HepG2 (cell line): Measurements from ENCODE around the gene FKBP1B. TPM values are rescaled to one million over a fixed set of nuclear protein-coding genes. Genes with fewer than 3 reads are reported as not detected.

Source experiments
- ARHGAP35 ChIP-seq: sonication (generic); formaldehyde crosslinking; IDR thresholded peaks from 2 replicates; pipeline ENCODE4 v1.9.0; 2022; ENCODE audit warnings: mild to moderate bottlenecking, inconsistent platforms, moderate library complexity, missing genetic modification reagents, borderline replicate concordance
- CEBPG ChIP-seq: IDR thresholded peaks from 2 replicates; pipeline ENCODE4 v1.6.1; 2016
- ELF1 ChIP-seq: sonication (generic); formaldehyde crosslinking; IDR thresholded peaks from 2 replicates; pipeline ENCODE4 v1.4.0; 2020; ENCODE audit warnings: missing genetic modification reagents
- FOXM1 ChIP-seq: sonication (generic); formaldehyde crosslinking; IDR thresholded peaks from 2 replicates; pipeline ENCODE4 v1.5.0; 2020; ENCODE audit warnings: missing genetic modification reagents
- GTF2F1 ChIP-seq: fragments of 150-350 bp; IDR thresholded peaks from 2 replicates; pipeline ENCODE4 v1.6.1; 2014; ENCODE audit warnings: low read length
- GTF3A ChIP-seq: sonication (generic); formaldehyde crosslinking; conservative IDR thresholded peaks from 2 replicates; pipeline ENCODE4 v1.4.0; 2020; ENCODE audit warnings: mild to moderate bottlenecking, missing genetic modification reagents
- MTA3 ChIP-seq: sonication (generic); formaldehyde crosslinking; IDR thresholded peaks from 2 replicates; pipeline ENCODE4 v1.4.0; 2020; ENCODE audit warnings: missing genetic modification reagents
- RAD51 ChIP-seq: fragments of 450-650 bp; IDR thresholded peaks from 2 replicates; pipeline ENCODE4 v1.6.1; 2016; ENCODE audit warnings: borderline replicate concordance
- TEAD3 ChIP-seq: optimal IDR thresholded peaks from 2 replicates; pipeline ENCODE3; 2016; ENCODE audit warnings: borderline replicate concordance
- ZC3H4 ChIP-seq: sonication (generic); formaldehyde crosslinking; IDR thresholded peaks from 2 replicates; pipeline ENCODE4 v1.4.0; 2020; ENCODE audit warnings: missing genetic modification reagents, borderline replicate concordance
- ZMYM2 ChIP-seq: sonication (generic); formaldehyde crosslinking; IDR thresholded peaks from 2 replicates; pipeline ENCODE4 v1.8.0; 2022; ENCODE audit warnings: mild to moderate bottlenecking, missing genetic modification reagents
- ZNF12 ChIP-seq: sonication (generic); formaldehyde crosslinking; IDR thresholded peaks from 2 replicates; pipeline ENCODE4 v1.5.0; 2020; ENCODE audit warnings: missing genetic modification reagents
- ZNF446 ChIP-seq: sonication (generic); formaldehyde crosslinking; IDR thresholded peaks from 2 replicates; pipeline ENCODE4 v1.5.0; 2020; ENCODE audit warnings: mild to moderate bottlenecking, missing genetic modification reagents
- ZNF510 ChIP-seq: sonication (generic); formaldehyde crosslinking; IDR thresholded peaks from 2 replicates; pipeline ENCODE4 v1.4.0; 2020; ENCODE audit warnings: low read depth, mild to moderate bottlenecking, missing genetic modification reagents
- ZNF556 ChIP-seq: sonication (generic); formaldehyde crosslinking; IDR thresholded peaks from 2 replicates; pipeline ENCODE4 v1.4.0; 2020; ENCODE audit warnings: mild to moderate bottlenecking, missing genetic modification reagents, borderline replicate concordance
- ZNF878 ChIP-seq: sonication (generic); formaldehyde crosslinking; IDR thresholded peaks from 2 replicates; pipeline ENCODE4 v1.8.1; 2023; ENCODE audit warnings: mild to moderate bottlenecking, missing genetic modification reagents, moderate library complexity
- polyA plus RNA-seq, 8 experiments: library from polyadenylated mRNA; depleted of rRNA in 3 of 8; stranded (reverse) in 7 of 8; unstranded in 1 of 8; fragments of >200 nt; fragmentation: Illumina TruSeq in 4 of 8; extraction: Trizol in 4 of 8; gene quantifications; 2 replicates each; pipeline versions ENCODE4 v1.2.1 to v1.2.3, GENCODE V29; 2011 to 2016; ENCODE audit warnings: low read depth in 4 of 8, missing spikeins in 1 of 8, mixed read lengths in 1 of 8; ENCODE audit not compliant: insufficient read depth in 1 of 8
- total RNA-seq, 5 experiments: library from RNA; depleted of rRNA; stranded (reverse); fragments of >200 nt; fragmentation: Illumina TruSeq; extraction: Trizol; gene quantifications; 2 replicates each; pipeline ENCODE4 v1.2.3, GENCODE V29; 2016; ENCODE audit warnings: low read depth in 1 of 5
- TF ChIP-seq, protein P1 (sequence below): sonication (generic); formaldehyde crosslinking; IDR thresholded peaks from 2 replicates; pipeline ENCODE4 v1.4.0; 2020; ENCODE audit warnings: missing genetic modification reagents
- TF ChIP-seq, protein P2 (sequence below): IDR thresholded peaks from 2 replicates; pipeline ENCODE4 v1.6.1; 2016; ENCODE audit warnings: missing genetic modification reagents, missing compliant biosample characterization
- TF ChIP-seq, protein P3 (sequence below): sonication (generic); formaldehyde crosslinking; IDR thresholded peaks from 2 replicates; pipeline ENCODE4 v1.8.0; 2022; ENCODE audit warnings: mild to moderate bottlenecking, missing genetic modification reagents; ENCODE audit not compliant: insufficient replicate concordance
- TF ChIP-seq, protein P4 (sequence below): sonication (generic); formaldehyde crosslinking; conservative IDR thresholded peaks from 2 replicates; pipeline ENCODE4 v1.8.0; 2022; ENCODE audit warnings: mild to moderate bottlenecking, moderate library complexity, missing genetic modification reagents
- TF ChIP-seq, protein P5 (sequence below): IDR thresholded peaks from 2 replicates; pipeline ENCODE4 v1.6.1; 2018; ENCODE audit warnings: missing genetic modification reagents
- TF ChIP-seq, protein P6 (sequence below): sonication (generic); formaldehyde crosslinking; IDR thresholded peaks from 2 replicates; pipeline ENCODE4 v1.5.1; 2020; ENCODE audit warnings: missing genetic modification reagents, mild to moderate bottlenecking, borderline replicate concordance

Gene FKBP1B
- total and polyA plus RNA-seq, 2 of the 13 experiments (the other 11 are each of a cell fraction or from before 2014, with no cell fraction given): 35.2 to 96.3 TPM

DNA sequence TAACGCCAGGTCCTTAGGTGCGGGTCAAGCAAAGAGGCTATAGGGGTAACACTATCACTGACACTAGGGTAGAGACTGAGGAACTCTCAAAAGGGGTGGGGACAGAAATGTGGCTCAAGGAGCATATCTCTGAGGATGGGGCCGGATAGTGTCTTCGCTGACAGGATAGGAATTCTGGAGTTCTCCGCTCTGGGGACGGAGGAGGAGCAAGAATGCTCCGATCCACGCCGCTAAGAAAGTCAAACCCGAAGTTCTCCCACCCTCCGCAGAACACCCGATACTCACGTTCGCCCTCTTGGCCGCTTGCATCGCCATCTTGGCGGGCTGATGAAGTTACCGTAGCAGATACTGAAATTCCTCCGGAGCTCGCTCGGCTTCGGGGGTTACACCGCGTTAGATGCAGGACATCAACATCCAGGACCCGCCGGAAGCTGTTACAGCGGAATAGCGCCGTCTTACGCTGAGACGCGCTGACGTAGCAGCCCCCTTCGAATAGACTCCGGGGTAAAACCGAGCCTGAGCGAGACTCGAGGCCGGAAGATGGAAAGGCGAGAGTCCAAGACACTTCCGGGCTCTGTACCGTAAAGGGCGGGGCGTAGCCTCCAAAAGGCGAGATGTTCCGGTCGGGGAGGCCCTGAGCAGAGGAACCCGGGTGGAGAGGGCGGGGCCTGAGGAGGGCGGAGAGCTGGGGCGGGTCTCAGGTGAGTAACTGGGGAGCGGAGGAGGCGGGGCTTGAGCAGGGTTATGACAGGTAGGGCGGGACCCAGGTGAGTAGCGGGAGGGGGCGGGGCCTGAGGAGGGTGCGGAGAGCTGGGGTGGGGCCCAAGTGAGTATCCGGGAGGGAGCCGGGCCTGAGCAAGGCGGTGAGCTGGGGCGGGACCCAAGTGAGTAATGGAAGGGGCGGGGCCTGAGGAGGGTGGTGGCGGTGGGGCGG, 26.6 kb downstream of the FKBP1B start, which contains the start of gene SF3B6 (continued):
- TF ChIP-seq, protein P1, sequence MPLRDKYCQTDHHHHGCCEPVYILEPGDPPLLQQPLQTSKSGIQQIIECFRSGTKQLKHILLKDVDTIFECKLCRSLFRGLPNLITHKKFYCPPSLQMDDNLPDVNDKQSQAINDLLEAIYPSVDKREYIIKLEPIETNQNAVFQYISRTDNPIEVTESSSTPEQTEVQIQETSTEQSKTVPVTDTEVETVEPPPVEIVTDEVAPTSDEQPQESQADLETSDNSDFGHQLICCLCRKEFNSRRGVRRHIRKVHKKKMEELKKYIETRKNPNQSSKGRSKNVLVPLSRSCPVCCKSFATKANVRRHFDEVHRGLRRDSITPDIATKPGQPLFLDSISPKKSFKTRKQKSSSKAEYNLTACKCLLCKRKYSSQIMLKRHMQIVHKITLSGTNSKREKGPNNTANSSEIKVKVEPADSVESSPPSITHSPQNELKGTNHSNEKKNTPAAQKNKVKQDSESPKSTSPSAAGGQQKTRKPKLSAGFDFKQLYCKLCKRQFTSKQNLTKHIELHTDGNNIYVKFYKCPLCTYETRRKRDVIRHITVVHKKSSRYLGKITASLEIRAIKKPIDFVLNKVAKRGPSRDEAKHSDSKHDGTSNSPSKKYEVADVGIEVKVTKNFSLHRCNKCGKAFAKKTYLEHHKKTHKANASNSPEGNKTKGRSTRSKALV: peak; percentile 89; the same call in 1 of the 2 replicates
- TF ChIP-seq RAD51 (no peak), ZNF12 (CRISPR knock-in tag) (peak; percentile 79; the same call in 1 of the 2 replicates), GTF2F1 (peak; percentile 75; the same call in 1 of the 2 replicates), ZMYM2 (CRISPR knock-in tag) (no peak), ZNF556 (CRISPR knock-in tag) (peak; percentile 99), ARHGAP35 (CRISPR knock-in tag) (no peak; the same call in 1 of the 2 replicates), TEAD3 (CRISPR knock-in tag) (peak; percentile 89), ZNF878 (CRISPR knock-in tag) (no peak), GTF3A (peak; percentile 98), MTA3 (CRISPR knock-in tag) (no peak), FOXM1 (CRISPR knock-in tag) (no peak; the same call in 1 of the 2 replicates), ZC3H4 (CRISPR knock-in tag) (no peak), ZNF446 (CRISPR knock-in tag) (no peak), CEBPG (CRISPR knock-in tag) (peak; percentile 77), ZNF510 (CRISPR knock-in tag) (peak; percentile 82; the same call in 1 of the 2 replicates), ELF1 (CRISPR knock-in tag) (peak; percentile 100)
- TF ChIP-seq, protein P2, sequence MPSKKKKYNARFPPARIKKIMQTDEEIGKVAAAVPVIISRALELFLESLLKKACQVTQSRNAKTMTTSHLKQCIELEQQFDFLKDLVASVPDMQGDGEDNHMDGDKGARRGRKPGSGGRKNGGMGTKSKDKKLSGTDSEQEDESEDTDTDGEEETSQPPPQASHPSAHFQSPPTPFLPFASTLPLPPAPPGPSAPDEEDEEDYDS: peak; percentile 86
- TF ChIP-seq, protein P3, sequence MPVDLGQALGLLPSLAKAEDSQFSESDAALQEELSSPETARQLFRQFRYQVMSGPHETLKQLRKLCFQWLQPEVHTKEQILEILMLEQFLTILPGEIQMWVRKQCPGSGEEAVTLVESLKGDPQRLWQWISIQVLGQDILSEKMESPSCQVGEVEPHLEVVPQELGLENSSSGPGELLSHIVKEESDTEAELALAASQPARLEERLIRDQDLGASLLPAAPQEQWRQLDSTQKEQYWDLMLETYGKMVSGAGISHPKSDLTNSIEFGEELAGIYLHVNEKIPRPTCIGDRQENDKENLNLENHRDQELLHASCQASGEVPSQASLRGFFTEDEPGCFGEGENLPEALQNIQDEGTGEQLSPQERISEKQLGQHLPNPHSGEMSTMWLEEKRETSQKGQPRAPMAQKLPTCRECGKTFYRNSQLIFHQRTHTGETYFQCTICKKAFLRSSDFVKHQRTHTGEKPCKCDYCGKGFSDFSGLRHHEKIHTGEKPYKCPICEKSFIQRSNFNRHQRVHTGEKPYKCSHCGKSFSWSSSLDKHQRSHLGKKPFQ (CRISPR knock-in tag): peak; percentile 82
- TF ChIP-seq, protein P4, sequence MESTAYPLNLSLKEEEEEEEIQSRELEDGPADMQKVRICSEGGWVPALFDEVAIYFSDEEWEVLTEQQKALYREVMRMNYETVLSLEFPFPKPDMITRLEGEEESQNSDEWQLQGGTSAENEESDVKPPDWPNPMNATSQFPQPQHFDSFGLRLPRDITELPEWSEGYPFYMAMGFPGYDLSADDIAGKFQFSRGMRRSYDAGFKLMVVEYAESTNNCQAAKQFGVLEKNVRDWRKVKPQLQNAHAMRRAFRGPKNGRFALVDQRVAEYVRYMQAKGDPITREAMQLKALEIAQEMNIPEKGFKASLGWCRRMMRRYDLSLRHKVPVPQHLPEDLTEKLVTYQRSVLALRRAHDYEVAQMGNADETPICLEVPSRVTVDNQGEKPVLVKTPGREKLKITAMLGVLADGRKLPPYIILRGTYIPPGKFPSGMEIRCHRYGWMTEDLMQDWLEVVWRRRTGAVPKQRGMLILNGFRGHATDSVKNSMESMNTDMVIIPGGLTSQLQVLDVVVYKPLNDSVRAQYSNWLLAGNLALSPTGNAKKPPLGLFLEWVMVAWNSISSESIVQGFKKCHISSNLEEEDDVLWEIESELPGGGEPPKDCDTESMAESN (CRISPR knock-in tag): peak; percentile 99
- TF ChIP-seq, protein P5, sequence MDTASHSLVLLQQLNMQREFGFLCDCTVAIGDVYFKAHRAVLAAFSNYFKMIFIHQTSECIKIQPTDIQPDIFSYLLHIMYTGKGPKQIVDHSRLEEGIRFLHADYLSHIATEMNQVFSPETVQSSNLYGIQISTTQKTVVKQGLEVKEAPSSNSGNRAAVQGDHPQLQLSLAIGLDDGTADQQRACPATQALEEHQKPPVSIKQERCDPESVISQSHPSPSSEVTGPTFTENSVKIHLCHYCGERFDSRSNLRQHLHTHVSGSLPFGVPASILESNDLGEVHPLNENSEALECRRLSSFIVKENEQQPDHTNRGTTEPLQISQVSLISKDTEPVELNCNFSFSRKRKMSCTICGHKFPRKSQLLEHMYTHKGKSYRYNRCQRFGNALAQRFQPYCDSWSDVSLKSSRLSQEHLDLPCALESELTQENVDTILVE: peak; percentile 100
- TF ChIP-seq, protein P6, sequence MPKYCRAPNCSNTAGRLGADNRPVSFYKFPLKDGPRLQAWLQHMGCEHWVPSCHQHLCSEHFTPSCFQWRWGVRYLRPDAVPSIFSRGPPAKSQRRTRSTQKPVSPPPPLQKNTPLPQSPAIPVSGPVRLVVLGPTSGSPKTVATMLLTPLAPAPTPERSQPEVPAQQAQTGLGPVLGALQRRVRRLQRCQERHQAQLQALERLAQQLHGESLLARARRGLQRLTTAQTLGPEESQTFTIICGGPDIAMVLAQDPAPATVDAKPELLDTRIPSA (CRISPR knock-in tag): no peak
